ENCODE measurements around the gene ST6GALNAC4.

The ST6GALNAC4 gene

GRCh38 chr9:127907867-127908659, 8.8 kb downstream of the ST6GALNAC4 start:
- no peak for TF ChIP-seq SIN3A (IDR thresholded peaks at IDR 0.05; ENCODE audit: borderline replicate concordance, insufficient read depth, low read length)
- no peak for TF ChIP-seq TAF1 (IDR thresholded peaks at IDR 0.05; ENCODE audit: borderline replicate concordance, insufficient read depth, low read length)
- no peak for TF ChIP-seq FOXP2 (optimal IDR thresholded peaks at IDR 0.05; ENCODE audit: borderline replicate concordance, extremely low read depth, extremely low read length, insufficient read depth)
- TF ChIP-seq POLR2AphosphoS5 (IDR thresholded peaks at IDR 0.05; ENCODE audit: low read depth, low read length): no peak
- TF ChIP-seq, protein P1, sequence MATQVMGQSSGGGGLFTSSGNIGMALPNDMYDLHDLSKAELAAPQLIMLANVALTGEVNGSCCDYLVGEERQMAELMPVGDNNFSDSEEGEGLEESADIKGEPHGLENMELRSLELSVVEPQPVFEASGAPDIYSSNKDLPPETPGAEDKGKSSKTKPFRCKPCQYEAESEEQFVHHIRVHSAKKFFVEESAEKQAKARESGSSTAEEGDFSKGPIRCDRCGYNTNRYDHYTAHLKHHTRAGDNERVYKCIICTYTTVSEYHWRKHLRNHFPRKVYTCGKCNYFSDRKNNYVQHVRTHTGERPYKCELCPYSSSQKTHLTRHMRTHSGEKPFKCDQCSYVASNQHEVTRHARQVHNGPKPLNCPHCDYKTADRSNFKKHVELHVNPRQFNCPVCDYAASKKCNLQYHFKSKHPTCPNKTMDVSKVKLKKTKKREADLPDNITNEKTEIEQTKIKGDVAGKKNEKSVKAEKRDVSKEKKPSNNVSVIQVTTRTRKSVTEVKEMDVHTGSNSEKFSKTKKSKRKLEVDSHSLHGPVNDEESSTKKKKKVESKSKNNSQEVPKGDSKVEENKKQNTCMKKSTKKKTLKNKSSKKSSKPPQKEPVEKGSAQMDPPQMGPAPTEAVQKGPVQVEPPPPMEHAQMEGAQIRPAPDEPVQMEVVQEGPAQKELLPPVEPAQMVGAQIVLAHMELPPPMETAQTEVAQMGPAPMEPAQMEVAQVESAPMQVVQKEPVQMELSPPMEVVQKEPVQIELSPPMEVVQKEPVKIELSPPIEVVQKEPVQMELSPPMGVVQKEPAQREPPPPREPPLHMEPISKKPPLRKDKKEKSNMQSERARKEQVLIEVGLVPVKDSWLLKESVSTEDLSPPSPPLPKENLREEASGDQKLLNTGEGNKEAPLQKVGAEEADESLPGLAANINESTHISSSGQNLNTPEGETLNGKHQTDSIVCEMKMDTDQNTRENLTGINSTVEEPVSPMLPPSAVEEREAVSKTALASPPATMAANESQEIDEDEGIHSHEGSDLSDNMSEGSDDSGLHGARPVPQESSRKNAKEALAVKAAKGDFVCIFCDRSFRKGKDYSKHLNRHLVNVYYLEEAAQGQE (IDR thresholded peaks at IDR 0.05; ENCODE audit: insufficient read depth in 1 of 2, low read depth in 2 of 2, low read length in 2 of 2): no peak

- TF ChIP-seq TAF1 (IDR thresholded peaks at IDR 0.05; ENCODE audit: borderline replicate concordance, insufficient read depth, low read length) (no peak), FOXP2 (optimal IDR thresholded peaks at IDR 0.05; ENCODE audit: borderline replicate concordance, extremely low read depth, extremely low read length, insufficient read depth) (no peak), SIN3A (IDR thresholded peaks at IDR 0.05; ENCODE audit: borderline replicate concordance, insufficient read depth, low read length) (no peak), POLR2AphosphoS5 (IDR thresholded peaks at IDR 0.05; ENCODE audit: low read depth, low read length) (no peak)
- TF ChIP-seq, protein P1 (IDR thresholded peaks at IDR 0.05; ENCODE audit: insufficient read depth in 1 of 2, low read depth in 2 of 2, low read length in 2 of 2): no peak
Measured at GRCh38 chr9:127905788-127906191, 11.1 kb downstream of the ST6GALNAC4 start.

- TF ChIP-seq POLR2AphosphoS5 (IDR thresholded peaks at IDR 0.05; ENCODE audit: low read depth, low read length): no peak
- no peak for TF ChIP-seq SIN3A (IDR thresholded peaks at IDR 0.05; ENCODE audit: borderline replicate concordance, insufficient read depth, low read length)
- TF ChIP-seq, protein P1 (IDR thresholded peaks at IDR 0.05; ENCODE audit: insufficient read depth in 1 of 2, low read depth in 2 of 2, low read length in 2 of 2): no peak
- no peak for TF ChIP-seq TAF1 (IDR thresholded peaks at IDR 0.05; ENCODE audit: borderline replicate concordance, insufficient read depth, low read length)
- no peak for TF ChIP-seq FOXP2 (optimal IDR thresholded peaks at IDR 0.05; ENCODE audit: borderline replicate concordance, extremely low read depth, extremely low read length, insufficient read depth)
Measured at GRCh38 chr9:127905004-127905728, 11.7 kb downstream of the ST6GALNAC4 start.

GRCh38 chr9:127904561-127905003, 12.3 kb downstream of the ST6GALNAC4 start:
- TF ChIP-seq TAF1 (IDR thresholded peaks at IDR 0.05; ENCODE audit: borderline replicate concordance, insufficient read depth, low read length) (no peak), SIN3A (IDR thresholded peaks at IDR 0.05; ENCODE audit: borderline replicate concordance, insufficient read depth, low read length) (no peak), POLR2AphosphoS5 (IDR thresholded peaks at IDR 0.05; ENCODE audit: low read depth, low read length) (no peak), FOXP2 (optimal IDR thresholded peaks at IDR 0.05; ENCODE audit: borderline replicate concordance, extremely low read depth, extremely low read length, insufficient read depth) (no peak)
- TF ChIP-seq, protein P1 (IDR thresholded peaks at IDR 0.05; ENCODE audit: insufficient read depth in 1 of 2, low read depth in 2 of 2, low read length in 2 of 2): no peak

Measured in PFSK-1 (cell line).